OCI-LY3 (cell line): ENCODE data around the gene NRP2.

Source experiments
- EZH2phosphoT487 ChIP-seq: fragments of 200-600 bp; shearing (Covaris generic); IDR thresholded peaks from 2 replicates; pipeline ENCODE4 v1.6.1; 2018; ENCODE audit warnings: antibody characterized with exemption, mixed run types, low read depth
- TF ChIP-seq, protein P1 (sequence below): fragments of 200-600, 300-600 bp; sonication (generic); IDR thresholded peaks from 2 replicates; pipeline ENCODE4 v1.5.1; 2014; ENCODE audit warnings: antibody characterized with exemption, low read length, low read depth

DNA sequence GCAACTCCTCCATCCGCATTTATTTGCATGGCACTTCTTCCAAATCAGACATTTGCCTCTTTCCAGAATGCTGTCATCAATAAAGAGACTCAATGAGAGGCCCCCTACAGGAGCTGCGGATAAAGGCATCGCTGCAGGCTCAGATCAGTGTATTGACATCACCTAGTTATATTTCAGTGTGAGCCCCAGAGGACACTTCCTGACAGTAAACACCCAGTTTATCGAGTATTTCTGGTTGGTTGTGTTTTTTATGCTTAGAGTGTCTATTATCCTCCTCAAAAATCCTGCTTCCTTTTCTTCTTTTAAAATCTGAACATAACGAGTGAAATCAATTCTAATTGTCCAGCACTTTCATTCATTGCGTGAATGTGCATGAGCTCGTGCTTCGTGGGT is 38.8 kb downstream of the NRP2 start:
- TF ChIP-seq EZH2phosphoT487 = no peak
- TF ChIP-seq, protein P1, sequence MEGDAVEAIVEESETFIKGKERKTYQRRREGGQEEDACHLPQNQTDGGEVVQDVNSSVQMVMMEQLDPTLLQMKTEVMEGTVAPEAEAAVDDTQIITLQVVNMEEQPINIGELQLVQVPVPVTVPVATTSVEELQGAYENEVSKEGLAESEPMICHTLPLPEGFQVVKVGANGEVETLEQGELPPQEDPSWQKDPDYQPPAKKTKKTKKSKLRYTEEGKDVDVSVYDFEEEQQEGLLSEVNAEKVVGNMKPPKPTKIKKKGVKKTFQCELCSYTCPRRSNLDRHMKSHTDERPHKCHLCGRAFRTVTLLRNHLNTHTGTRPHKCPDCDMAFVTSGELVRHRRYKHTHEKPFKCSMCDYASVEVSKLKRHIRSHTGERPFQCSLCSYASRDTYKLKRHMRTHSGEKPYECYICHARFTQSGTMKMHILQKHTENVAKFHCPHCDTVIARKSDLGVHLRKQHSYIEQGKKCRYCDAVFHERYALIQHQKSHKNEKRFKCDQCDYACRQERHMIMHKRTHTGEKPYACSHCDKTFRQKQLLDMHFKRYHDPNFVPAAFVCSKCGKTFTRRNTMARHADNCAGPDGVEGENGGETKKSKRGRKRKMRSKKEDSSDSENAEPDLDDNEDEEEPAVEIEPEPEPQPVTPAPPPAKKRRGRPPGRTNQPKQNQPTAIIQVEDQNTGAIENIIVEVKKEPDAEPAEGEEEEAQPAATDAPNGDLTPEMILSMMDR = peak; percentile 32
